ENCODE measurements around the gene GRM5.
"Not testable (repeated sequence)": the region's sequence is repeated elsewhere in the genome, so short reads cannot be mapped to it uniquely, and the experiment has no call there.

GRM5 gene

GRCh38 chr11:88537613-88538012 lies 528.2 kb downstream of the GRM5 start:
- no peak for DNase-seq (ENCODE audit: low read depth)

GRCh38 chr11:88536616-88537265 lies 529.0 kb downstream of the GRM5 start:
- DNase-seq (ENCODE audit: low read depth): no peak

- DNase-seq (ENCODE audit: low read depth): no peak
These were observed 529.8 kb downstream of the GRM5 start for GRCh38 chr11:88535916-88536547.

- no peak for DNase-seq (ENCODE audit: low read depth)
These were observed 530.5 kb downstream of the GRM5 start for GRCh38 chr11:88535266-88535665.

GRCh38 chr11:88534706-88535105 lies 531.1 kb downstream of the GRM5 start:
- DNase-seq (ENCODE audit: low read depth): not testable (repeated sequence)

- DNase-seq (ENCODE audit: low read depth): no peak
These were observed 531.6 kb downstream of the GRM5 start for GRCh38 chr11:88534185-88534584.

GRCh38 chr11:88533001-88533400 lies 532.8 kb downstream of the GRM5 start:
- no peak for DNase-seq (ENCODE audit: low read depth)

- DNase-seq (ENCODE audit: low read depth): no peak
These were observed 534.0 kb downstream of the GRM5 start for GRCh38 chr11:88531831-88532230.

- no peak for DNase-seq (ENCODE audit: low read depth)
These were observed 536.4 kb downstream of the GRM5 start for GRCh38 chr11:88529426-88529825.

GRCh38 chr11:88523386-88524071 lies 542.3 kb downstream of the GRM5 start:
- no peak for DNase-seq (ENCODE audit: low read depth)

GRCh38 chr11:88522624-88523385 lies 543.0 kb downstream of the GRM5 start:
- no peak for DNase-seq (ENCODE audit: low read depth)

- DNase-seq (ENCODE audit: low read depth): no peak
These were observed 544.0 kb downstream of the GRM5 start for GRCh38 chr11:88521799-88522201.

- DNase-seq (ENCODE audit: low read depth): no peak
These were observed 544.4 kb downstream of the GRM5 start for GRCh38 chr11:88521399-88521798.

- DNase-seq (ENCODE audit: low read depth): no peak
These were observed 545.4 kb downstream of the GRM5 start for GRCh38 chr11:88520391-88520790.

GRCh38 chr11:88515002-88515401 lies 550.8 kb downstream of the GRM5 start:
- no peak for DNase-seq (ENCODE audit: low read depth)

GRCh38 chr11:88511006-88511405 lies 554.8 kb downstream of the GRM5 start:
- DNase-seq (ENCODE audit: low read depth): no peak

GRCh38 chr11:88508759-88509581 lies 556.8 kb downstream of the GRM5 start:
- no peak for DNase-seq (ENCODE audit: low read depth)

GRCh38 chr11:88508418-88508758 lies 557.4 kb downstream of the GRM5 start:
- DNase-seq (ENCODE audit: low read depth): no peak

- DNase-seq (ENCODE audit: low read depth): no peak
These were observed 557.9 kb downstream of the GRM5 start for GRCh38 chr11:88507771-88508417.

GRCh38 chr11:88501541-88501940 lies 564.2 kb downstream of the GRM5 start:
- DNase-seq (ENCODE audit: low read depth): no peak

- DNase-seq (ENCODE audit: low read depth): no peak
These were observed 569.9 kb downstream of the GRM5 start for GRCh38 chr11:88495836-88496235.

All from stimulated activated CD8-positive, alpha-beta memory T cell treated with anti-CD3 and anti-CD28 coated beads, Interleukin-4, amount 100 ng/mL, for 24 hours (primary cell).